Hindlimb muscle (tissue), 1 donor: ENCODE results near the gene LRIG1. TPM values are rescaled to one million over a fixed set of nuclear protein-coding genes. Genes with fewer than 3 reads are reported as not detected.

ENCODE experiments used
- DNase-seq: peaks from one replicate; pipeline ENCODE4 v3.0.0-alpha.2; 2013
- polyA plus RNA-seq: library from polyadenylated mRNA; unstranded; fragments of 120-200 nt; gene quantifications from one replicate; pipeline ENCODE4 v1.2.1, GENCODE V29; 2013; ENCODE audit not compliant: insufficient read length

Gene LRIG1
- polyA plus RNA-seq, 1 donor: 130 TPM

GRCh38 chr3:66342717-66343356, 158.0 kb downstream of the LRIG1 start:
- DNase-seq: peak; percentile 50

DNA sequence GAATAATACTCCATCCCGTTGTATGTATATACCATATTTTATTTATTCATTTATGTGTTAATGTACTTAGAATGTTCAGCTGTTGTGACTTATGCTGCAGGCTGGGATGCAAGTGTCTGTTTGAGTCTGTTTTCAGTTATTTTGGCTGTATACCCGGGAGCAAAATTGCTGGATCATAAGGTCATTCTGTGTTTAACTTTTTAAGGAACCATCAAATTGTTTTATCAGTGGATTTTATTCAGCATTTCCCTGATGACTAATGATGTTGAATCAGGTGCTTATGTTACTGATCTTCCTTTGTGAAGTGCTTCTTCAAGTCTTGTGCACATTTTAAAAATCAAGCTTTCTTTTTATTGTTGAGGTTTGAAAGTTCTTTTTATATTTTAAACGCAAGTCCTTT, 161.9 kb downstream of the LRIG1 start:
- DNase-seq: no peak

DNA sequence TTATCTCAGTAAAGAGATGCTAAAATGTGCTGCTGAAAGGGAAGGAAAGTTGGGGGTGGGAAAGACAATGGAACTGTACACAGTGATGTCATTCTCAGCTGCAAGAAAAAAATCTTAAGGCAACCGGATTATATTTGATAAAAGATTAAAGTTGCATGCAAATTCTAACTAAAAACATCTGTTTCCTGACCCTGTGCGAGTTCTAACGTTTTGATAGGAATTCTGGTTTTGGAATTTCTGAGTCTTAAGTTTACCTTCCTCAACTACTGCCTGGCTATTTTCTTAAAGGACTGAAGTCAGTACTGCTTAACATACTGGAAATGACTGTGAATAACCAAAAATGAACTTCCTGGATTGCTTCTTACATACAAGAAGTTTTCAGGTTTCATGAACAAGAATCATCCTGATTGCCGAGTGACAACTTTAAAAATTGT, 164.5 kb downstream of the LRIG1 start:
- DNase-seq: peak; percentile 30

DNA sequence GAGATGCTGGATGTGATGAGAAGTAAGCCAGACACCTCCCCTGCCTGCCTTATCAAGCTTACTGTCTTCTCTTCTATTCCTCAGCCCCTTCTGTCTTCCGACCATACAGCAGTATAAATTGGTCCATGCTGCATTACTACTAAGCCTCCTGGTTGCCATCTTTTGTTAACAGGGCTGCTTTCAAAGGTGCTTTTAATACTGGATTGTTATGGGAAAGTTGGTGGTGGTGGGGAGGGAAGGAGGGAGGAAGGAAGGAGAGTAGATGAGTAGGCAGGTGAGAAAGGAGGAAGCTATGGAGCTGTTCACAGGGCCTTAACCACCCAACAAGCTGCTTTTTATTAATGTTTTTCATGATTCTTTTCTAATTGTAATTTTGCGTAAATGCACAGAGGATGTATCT, 165.2 kb downstream of the LRIG1 start:
- no peak for DNase-seq
